Measurements from ENCODE around the gene NUDT16. TPM values are rescaled to one million over a fixed set of nuclear protein-coding genes. Genes with fewer than 3 reads are reported as not detected.
A peak's percentile ranks its signal among the peaks of the same experiment; 100 is the strongest.

Gene NUDT16
- total RNA-seq, 1 donor from 2014 or later: 30.0 TPM

GRCh38 chr3:131386429-131387165, 5.0 kb downstream of the NUDT16 start:
- peak; percentile 75 for DNase-seq (ENCODE audit: low spot score)

GRCh38 chr3:131387796-131388489, 6.4 kb downstream of the NUDT16 start:
- no peak for DNase-seq (ENCODE audit: low spot score)

GRCh38 chr3:131388490-131388799, 6.9 kb downstream of the NUDT16 start:
- DNase-seq (ENCODE audit: low spot score): no peak

GRCh38 chr3:131390331-131390730, 8.8 kb downstream of the NUDT16 start:
- DNase-seq (ENCODE audit: low spot score): no peak

GRCh38 chr3:131393051-131393450, 11.5 kb downstream of the NUDT16 start:
- no peak for DNase-seq (ENCODE audit: low spot score)

- no peak for DNase-seq (ENCODE audit: low spot score)
These were observed 12.3 kb downstream of the NUDT16 start for GRCh38 chr3:131393868-131394267.

- no peak for DNase-seq (ENCODE audit: low spot score)
These were observed 12.8 kb downstream of the NUDT16 start for GRCh38 chr3:131394400-131394799.

GRCh38 chr3:131396170-131396569, 14.6 kb downstream of the NUDT16 start:
- DNase-seq (ENCODE audit: low spot score): no peak

GRCh38 chr3:131397889-131398288, 16.3 kb downstream of the NUDT16 start:
- no peak for DNase-seq (ENCODE audit: low spot score)

- DNase-seq (ENCODE audit: low spot score): no peak
These were observed 20.4 kb downstream of the NUDT16 start for GRCh38 chr3:131401978-131402377.

GRCh38 chr3:131402391-131403039, 20.9 kb downstream of the NUDT16 start:
- no peak for DNase-seq (ENCODE audit: low spot score)

- DNase-seq (ENCODE audit: low spot score): no peak
These were observed 21.8 kb downstream of the NUDT16 start for GRCh38 chr3:131403216-131403895.

GRCh38 chr3:131405411-131405810, 23.8 kb downstream of the NUDT16 start:
- DNase-seq (ENCODE audit: low spot score): no peak

- no peak for DNase-seq (ENCODE audit: low spot score)
These were observed 24.7 kb downstream of the NUDT16 start for GRCh38 chr3:131406274-131406673.

GRCh38 chr3:131417751-131418150, 36.2 kb downstream of the NUDT16 start:
- no peak for DNase-seq (ENCODE audit: low spot score)

- DNase-seq (ENCODE audit: low spot score): no peak
These were observed 39.7 kb downstream of the NUDT16 start for GRCh38 chr3:131421301-131421700.

GRCh38 chr3:131421957-131422498, 40.5 kb downstream of the NUDT16 start:
- DNase-seq (ENCODE audit: low spot score): no peak

- no peak for DNase-seq (ENCODE audit: low spot score)
These were observed 45.7 kb downstream of the NUDT16 start for GRCh38 chr3:131427226-131427625.

GRCh38 chr3:131431754-131432153, 50.2 kb downstream of the NUDT16 start:
- no peak for DNase-seq (ENCODE audit: low spot score)

- DNase-seq (ENCODE audit: low spot score): no peak
These were observed 50.9 kb downstream of the NUDT16 start for GRCh38 chr3:131432441-131432840.

- DNase-seq (ENCODE audit: low spot score): no peak
These were observed 53.4 kb downstream of the NUDT16 start for GRCh38 chr3:131435000-131435399.
